Parathyroid adenoma (tissue), 2 donors: ENCODE data around the gene SPATA2.

Experiments
- H2AFZ ChIP-seq: fragments of 300-600 bp; sonication (generic); one replicate; pipeline ENCODE4 v1.7.0; 2017; ENCODE audit warnings: antibody characterized with exemption, mild to moderate bottlenecking
- H3K27ac ChIP-seq: fragments of 300-600 bp; sonication (generic); one replicate; pipeline ENCODE4 v1.7.0; 2017
- H3K27me3 ChIP-seq: fragments of 300-600 bp; sonication (generic); one replicate; pipeline ENCODE4 v1.7.0; 2017; ENCODE audit warnings: low read length; ENCODE audit not compliant: control insufficient read depth, insufficient read depth
- H3K36me3 ChIP-seq: fragments of 300-600 bp; sonication (generic); one replicate; pipeline ENCODE4 v1.7.0; 2017; ENCODE audit warnings: low read length; ENCODE audit not compliant: control insufficient read depth, insufficient read depth
- H3K4me1 ChIP-seq: fragments of 300-600 bp; sonication (generic); one replicate; pipeline ENCODE4 v1.7.0; 2017; ENCODE audit warnings: control low read depth
- H3K4me2 ChIP-seq: fragments of 300-600 bp; sonication (generic); one replicate; pipeline ENCODE4 v1.7.0; 2017; ENCODE audit warnings: low read length
- H3K4me3 ChIP-seq: fragments of 300-600 bp; sonication (generic); one replicate; pipeline ENCODE4 v1.7.0; 2017; ENCODE audit warnings: low read depth, low read length
- H3K79me2 ChIP-seq: fragments of 300-600 bp; sonication (generic); one replicate; pipeline ENCODE4 v1.7.0; 2017; ENCODE audit warnings: control low read depth
- H3K9ac ChIP-seq: fragments of 300-600 bp; sonication (generic); one replicate; pipeline ENCODE4 v1.7.0; 2017; ENCODE audit warnings: mild to moderate bottlenecking
- H3K9me3 ChIP-seq: fragments of 300-600 bp; sonication (generic); one replicate; pipeline ENCODE4 v1.7.0; 2017; ENCODE audit warnings: low read length; ENCODE audit not compliant: control insufficient read depth
- TF ChIP-seq, protein P1 (sequence below): fragments of 300-600 bp; sonication (generic); IDR thresholded peaks from one replicate; pipeline ENCODE4 v1.7.0; 2017; ENCODE audit warnings: antibody characterized with exemption, mild to moderate bottlenecking
- donor health status: primary hyperparathyroidism.

Gene SPATA2

DNA sequence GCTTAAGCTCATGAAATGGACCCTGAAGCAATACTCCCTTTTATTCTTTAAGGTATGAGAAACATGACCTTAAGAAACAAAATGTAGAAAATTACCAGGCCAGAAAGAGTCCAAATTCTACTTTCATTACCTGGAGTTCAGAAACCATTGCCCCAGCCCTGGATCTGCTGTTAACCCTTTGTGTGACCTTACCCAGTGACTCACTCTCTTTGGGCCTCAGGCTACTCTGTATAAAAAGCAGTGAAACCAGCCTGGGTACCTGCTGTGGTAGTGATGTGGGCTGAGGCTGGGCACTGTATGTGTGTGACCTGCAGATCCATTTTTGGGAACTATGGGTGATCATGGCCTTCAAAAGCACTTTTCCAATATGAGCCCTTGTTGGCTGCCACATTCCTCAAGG is 55.5 kb downstream of the SPATA2 start:
- H2AFZ ChIP-seq: no peak overlapping the region
- H3K9ac ChIP-seq: no peak overlapping the region
- no peak overlapping the region for H3K4me3 ChIP-seq
- H3K27ac ChIP-seq: no peak overlapping the region
- H3K4me1 ChIP-seq: peaks cover 2% of the 10 kb centered on the region
- TF ChIP-seq, protein P1, sequence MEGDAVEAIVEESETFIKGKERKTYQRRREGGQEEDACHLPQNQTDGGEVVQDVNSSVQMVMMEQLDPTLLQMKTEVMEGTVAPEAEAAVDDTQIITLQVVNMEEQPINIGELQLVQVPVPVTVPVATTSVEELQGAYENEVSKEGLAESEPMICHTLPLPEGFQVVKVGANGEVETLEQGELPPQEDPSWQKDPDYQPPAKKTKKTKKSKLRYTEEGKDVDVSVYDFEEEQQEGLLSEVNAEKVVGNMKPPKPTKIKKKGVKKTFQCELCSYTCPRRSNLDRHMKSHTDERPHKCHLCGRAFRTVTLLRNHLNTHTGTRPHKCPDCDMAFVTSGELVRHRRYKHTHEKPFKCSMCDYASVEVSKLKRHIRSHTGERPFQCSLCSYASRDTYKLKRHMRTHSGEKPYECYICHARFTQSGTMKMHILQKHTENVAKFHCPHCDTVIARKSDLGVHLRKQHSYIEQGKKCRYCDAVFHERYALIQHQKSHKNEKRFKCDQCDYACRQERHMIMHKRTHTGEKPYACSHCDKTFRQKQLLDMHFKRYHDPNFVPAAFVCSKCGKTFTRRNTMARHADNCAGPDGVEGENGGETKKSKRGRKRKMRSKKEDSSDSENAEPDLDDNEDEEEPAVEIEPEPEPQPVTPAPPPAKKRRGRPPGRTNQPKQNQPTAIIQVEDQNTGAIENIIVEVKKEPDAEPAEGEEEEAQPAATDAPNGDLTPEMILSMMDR: no peak
- H3K9me3 ChIP-seq: no peaks in the 10 kb centered on the region
- no peaks in the 10 kb centered on the region for H3K79me2 ChIP-seq
- no peak overlapping the region for H3K4me2 ChIP-seq
- H3K36me3 ChIP-seq: no peaks in the 10 kb centered on the region
- no peaks in the 10 kb centered on the region for H3K27me3 ChIP-seq

DNA sequence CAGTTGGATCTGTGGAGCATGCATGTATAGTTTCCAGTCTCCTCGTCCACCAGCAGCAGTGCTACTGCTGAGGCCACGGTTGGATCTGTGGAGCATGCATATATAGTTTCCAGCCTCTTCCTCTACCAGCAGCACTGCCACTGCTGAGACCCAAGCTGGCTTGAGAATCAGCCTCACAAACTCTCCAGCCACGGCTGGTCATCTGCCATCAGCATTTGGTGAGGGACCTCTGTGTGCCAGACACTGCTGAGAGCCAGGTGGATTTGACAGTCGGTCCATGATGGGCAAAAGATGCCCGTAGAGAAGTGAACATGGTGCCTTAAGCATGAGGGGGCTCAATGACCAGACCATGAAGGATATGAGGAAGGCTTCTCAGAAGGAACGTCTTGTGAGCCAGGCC is 56.3 kb downstream of the SPATA2 start:
- H3K4me1 ChIP-seq: peaks cover 6% of the 10 kb centered on the region
- H3K79me2 ChIP-seq: no peaks in the 10 kb centered on the region
- H3K9me3 ChIP-seq: no peaks in the 10 kb centered on the region
- no peaks in the 10 kb centered on the region for H3K27me3 ChIP-seq
- H3K27ac ChIP-seq: no peak overlapping the region
- no peak overlapping the region for H2AFZ ChIP-seq
- no peak overlapping the region for H3K9ac ChIP-seq
- H3K4me3 ChIP-seq: no peak overlapping the region
- no peak overlapping the region for H3K4me2 ChIP-seq
- TF ChIP-seq, protein P1: no peak
- no peaks in the 10 kb centered on the region for H3K36me3 ChIP-seq

DNA sequence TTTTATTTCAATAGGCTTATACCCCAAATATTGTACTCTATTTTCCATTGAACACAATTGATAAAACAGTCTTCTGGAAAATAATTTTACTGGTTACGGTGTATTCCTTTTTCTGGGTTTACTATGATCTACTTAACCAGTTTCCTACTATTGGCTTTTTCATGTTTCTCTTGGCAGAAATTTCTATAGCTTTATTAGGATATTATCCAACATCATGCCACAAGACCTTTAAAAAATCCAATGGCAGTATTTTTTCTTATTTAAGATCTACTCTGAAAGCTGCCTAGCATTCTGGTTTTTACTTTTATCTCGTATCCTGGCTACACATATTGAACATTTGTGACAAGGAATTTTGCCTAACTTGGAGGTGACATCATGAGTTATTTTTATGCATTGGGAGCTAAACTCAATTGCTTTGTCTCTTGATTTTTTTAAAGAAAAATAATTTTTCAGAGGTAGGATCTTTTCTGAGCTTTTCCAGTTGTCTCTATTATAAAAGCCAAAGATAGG is 57.2 kb downstream of the SPATA2 start:
- TF ChIP-seq, protein P1: no peak
- no peak overlapping the region for H3K4me2 ChIP-seq
- H3K9ac ChIP-seq: no peak overlapping the region
- no peak overlapping the region for H2AFZ ChIP-seq
- H3K27ac ChIP-seq: no peak overlapping the region
- H3K27me3 ChIP-seq: no peaks in the 10 kb centered on the region
- H3K4me1 ChIP-seq: peaks cover 6% of the 10 kb centered on the region
- H3K36me3 ChIP-seq: no peaks in the 10 kb centered on the region
- H3K9me3 ChIP-seq: no peaks in the 10 kb centered on the region
- H3K4me3 ChIP-seq: no peak overlapping the region
- no peaks in the 10 kb centered on the region for H3K79me2 ChIP-seq

DNA sequence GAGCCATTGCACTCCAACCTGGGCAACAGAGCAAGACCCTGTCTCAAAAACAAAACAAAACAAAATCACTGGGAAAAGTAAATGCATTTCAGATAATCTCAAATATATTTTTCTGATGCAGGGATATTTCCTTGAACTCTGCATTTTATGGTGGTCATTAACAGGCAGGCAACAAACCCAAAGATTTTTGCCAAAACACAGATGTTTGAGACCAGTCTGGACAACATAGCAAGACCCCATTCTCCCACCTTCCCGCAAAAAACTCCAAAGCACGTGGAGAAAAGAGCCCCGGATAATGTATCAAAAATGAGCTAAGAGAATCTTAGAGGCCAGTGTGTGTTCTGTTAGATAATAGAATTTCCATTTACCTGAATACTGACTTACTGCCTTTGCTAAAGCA is 58.4 kb downstream of the SPATA2 start:
- Histone ChIP-seq H3K4me2 (no peak overlapping the region), H2AFZ (no peak overlapping the region), H3K9me3 (no peaks in the 10 kb centered on the region), H3K27me3 (no peaks in the 10 kb centered on the region), H3K4me1 (peaks cover 6% of the 10 kb centered on the region), H3K79me2 (no peaks in the 10 kb centered on the region), H3K36me3 (no peaks in the 10 kb centered on the region), H3K4me3 (no peak overlapping the region), H3K27ac (no peak overlapping the region), H3K9ac (no peak overlapping the region)
- TF ChIP-seq, protein P1: no peak

DNA sequence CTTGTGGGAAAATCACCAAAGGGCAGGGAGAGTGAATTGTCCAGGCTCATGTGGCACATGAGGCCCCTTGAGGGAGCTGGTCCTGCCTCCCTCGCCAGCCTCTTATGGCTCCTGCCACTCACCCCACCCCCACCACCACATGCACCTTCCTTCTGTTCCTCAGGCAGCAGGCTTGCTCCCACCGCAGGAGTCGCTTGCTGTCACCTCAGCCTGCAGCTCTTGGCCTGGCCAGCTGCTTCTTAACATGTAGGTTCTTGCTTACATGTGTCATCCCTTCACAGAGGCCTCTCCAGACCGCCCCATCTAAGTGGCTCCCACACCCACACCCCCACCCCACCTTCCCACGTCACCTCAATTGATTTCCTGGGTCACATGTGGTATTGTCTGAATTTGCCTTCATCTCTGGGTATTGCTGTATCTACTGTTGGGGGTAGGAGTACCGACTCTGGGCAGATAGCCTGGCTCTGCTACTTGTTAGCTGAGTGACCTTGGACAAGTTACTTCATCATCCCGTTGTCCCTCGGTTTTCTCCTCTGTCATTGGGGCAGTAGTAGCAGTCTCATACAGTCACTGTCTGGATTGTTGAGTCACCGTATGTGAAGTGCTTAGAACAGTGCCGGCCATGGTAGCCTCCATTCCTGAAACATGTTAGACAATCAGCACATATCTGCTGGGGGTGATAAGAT is 61.0 kb downstream of the SPATA2 start:
- Histone ChIP-seq H3K27me3 (no peaks in the 10 kb centered on the region), H3K4me1 (peaks cover 6% of the 10 kb centered on the region), H3K9ac (no peak overlapping the region), H3K36me3 (no peaks in the 10 kb centered on the region), H3K9me3 (no peaks in the 10 kb centered on the region), H3K4me2 (no peak overlapping the region), H3K4me3 (no peak overlapping the region), H3K27ac (no peak overlapping the region), H2AFZ (no peak overlapping the region), H3K79me2 (no peaks in the 10 kb centered on the region)
- TF ChIP-seq, protein P1: no peak
